GM10266 (cell line): ENCODE measurements around the gene MORN1.
A peak's percentile ranks its signal among the peaks of the same experiment; 100 is the strongest.

Experiments used
- DNase-seq: peaks from one replicate; pipeline ENCODE4 v3.0.0; 2012; ENCODE audit errors: extremely low spot score
- CTCF ChIP-seq: IDR thresholded peaks from 2 replicates; pipeline ENCODE4 v1.5.1; 2012; ENCODE audit warnings: mild to moderate bottlenecking, low read depth; ENCODE audit not compliant: control insufficient read depth, insufficient read depth; ENCODE audit errors: missing control alignments

Gene MORN1

GRCh38 chr1:2318314-2319278, 72.8 kb downstream of the MORN1 start:
- DNase-seq, result no peak
- no peak for TF ChIP-seq CTCF

- no peak for TF ChIP-seq CTCF
- no peak for DNase-seq
Observed at GRCh38 chr1:2317230-2318065, 73.9 kb downstream of the MORN1 start.

GRCh38 chr1:2316451-2316961, 74.8 kb downstream of the MORN1 start:
- DNase-seq, result no peak
- TF ChIP-seq CTCF, result no peak

GRCh38 chr1:2315674-2316450, 75.5 kb downstream of the MORN1 start:
- no peak for TF ChIP-seq CTCF
- no peak for DNase-seq

GRCh38 chr1:2314803-2315673, 76.3 kb downstream of the MORN1 start:
- peak; percentile 71 for TF ChIP-seq CTCF
- DNase-seq, result peak; percentile 95

GRCh38 chr1:2314273-2314802, 77.0 kb downstream of the MORN1 start:
- TF ChIP-seq CTCF, result no peak

More at GRCh38 chr1:2314273-2314802, 77.0 kb downstream of the MORN1 start:
- DNase-seq, result no peak
